ENCODE results near the gene TFCP2L1. TPM values are rescaled to one million over a fixed set of nuclear protein-coding genes. Genes with fewer than 3 reads are reported as not detected.

TFCP2L1 gene
- total and polyA plus RNA-seq, 7 donors, result 0.14 to 1.8 (median 0.53) TPM

DNA sequence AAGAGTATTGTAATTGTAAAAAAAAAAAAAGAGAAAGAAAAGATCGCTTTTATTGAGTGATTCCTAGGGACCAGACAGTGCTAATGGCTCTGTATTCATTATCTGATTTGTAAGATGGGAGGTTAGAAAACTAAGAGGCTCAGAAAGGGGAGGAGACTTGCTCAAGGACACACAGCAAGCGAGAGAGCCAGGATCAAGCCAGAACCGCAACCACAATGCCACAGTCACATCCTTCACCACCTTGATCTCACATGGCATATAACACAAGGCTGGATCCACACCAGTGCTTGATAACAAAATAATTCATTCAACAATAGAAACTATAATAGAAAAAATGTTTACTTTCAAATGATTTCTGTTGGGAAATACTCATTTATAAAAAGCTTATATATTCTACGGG lies 37.5 kb downstream of the TFCP2L1 start:
- Histone ChIP-seq H3K27ac (no peak overlapping the region), H3K27me3 (ENCODE audit: insufficient read depth in 3 of 3, low read length in 2 of 3) (peaks cover 0 to 3% (median 0%) of the 10 kb centered on the region in 3 donors), H3K9me3 (no peaks in the 10 kb centered on the region), H3K36me3 (ENCODE audit: insufficient read depth in 1 of 2, low read depth in 1 of 2) (no peaks in the 10 kb centered on the region), H3K4me3 (no peak overlapping the region), H3K4me1 (no peaks in the 10 kb centered on the region)
- DNase-seq, result no peak
- intact Hi-C loops (cut with DNase I), result no loop called here
- 89 to 94% (median 90%) methylated on average over 4 of the region's 4 CpGs for whole genome bisulfite sequencing, 3 donors
- no peak for TF ChIP-seq CTCF (IDR thresholded peaks at IDR 0.05)
- no peak for ATAC-seq

GRCh38 chr2:121246704-121247255 lies 38.2 kb downstream of the TFCP2L1 start:
- no peak for ATAC-seq
- no peaks in the 10 kb centered on the region for H3K9me3 ChIP-seq
- TF ChIP-seq CTCF (IDR thresholded peaks at IDR 0.05), result no peak
- no peak overlapping the region for H3K27ac ChIP-seq
- no peaks in the 10 kb centered on the region for H3K36me3 ChIP-seq (ENCODE audit: insufficient read depth in 1 of 2, low read depth in 1 of 2)
- no peaks in the 10 kb centered on the region for H3K4me1 ChIP-seq
- no peak for DNase-seq
- intact Hi-C loops (cut with DNase I), result no loop called here
- WGBS, 3 donors, result 86 to 90% (median 88%) methylated on average over 15 of the region's 15 CpGs
- peaks cover 0 to 3% (median 0%) of the 10 kb centered on the region in 3 donors for H3K27me3 ChIP-seq (ENCODE audit: insufficient read depth in 3 of 3, low read length in 2 of 3)
- H3K4me3 ChIP-seq, result no peak overlapping the region

DNA sequence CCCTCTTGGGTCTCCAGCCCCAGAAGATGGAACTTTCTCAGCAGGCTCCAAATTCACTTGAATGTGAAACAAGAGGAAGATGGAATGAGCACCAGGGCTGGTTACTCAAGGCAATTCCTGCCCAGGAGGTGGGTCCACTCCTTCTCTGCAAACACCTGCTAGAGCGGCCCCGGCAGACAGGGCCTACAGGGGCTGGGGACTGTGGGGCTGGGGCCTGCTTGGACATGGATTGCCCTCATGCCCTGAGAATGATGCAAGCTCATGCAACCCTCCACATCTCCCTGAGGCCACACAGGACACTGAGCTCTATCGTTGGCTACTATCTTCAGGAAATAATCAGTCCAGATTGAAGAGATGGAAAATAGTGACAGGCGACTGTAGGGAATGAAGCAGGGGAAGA lies 39.1 kb downstream of the TFCP2L1 start:
- no peak overlapping the region for H3K4me3 ChIP-seq
- H3K36me3 ChIP-seq (ENCODE audit: insufficient read depth in 1 of 2, low read depth in 1 of 2), result no peaks in the 10 kb centered on the region
- H3K9me3 ChIP-seq, result no peaks in the 10 kb centered on the region
- ATAC-seq (no peak), DNase-seq (no peak)
- H3K27ac ChIP-seq, result no peak overlapping the region
- H3K27me3 ChIP-seq (ENCODE audit: insufficient read depth in 3 of 3, low read length in 2 of 3), result peaks cover 0 to 3% (median 0%) of the 10 kb centered on the region in 3 donors
- intact Hi-C loops (cut with DNase I), result no loop called here
- 88 to 91% (median 90%) methylated on average over 4 of the region's 4 CpGs for WGBS, 3 donors
- H3K4me1 ChIP-seq, result no peaks in the 10 kb centered on the region
- no peak for TF ChIP-seq CTCF (IDR thresholded peaks at IDR 0.05)

DNA sequence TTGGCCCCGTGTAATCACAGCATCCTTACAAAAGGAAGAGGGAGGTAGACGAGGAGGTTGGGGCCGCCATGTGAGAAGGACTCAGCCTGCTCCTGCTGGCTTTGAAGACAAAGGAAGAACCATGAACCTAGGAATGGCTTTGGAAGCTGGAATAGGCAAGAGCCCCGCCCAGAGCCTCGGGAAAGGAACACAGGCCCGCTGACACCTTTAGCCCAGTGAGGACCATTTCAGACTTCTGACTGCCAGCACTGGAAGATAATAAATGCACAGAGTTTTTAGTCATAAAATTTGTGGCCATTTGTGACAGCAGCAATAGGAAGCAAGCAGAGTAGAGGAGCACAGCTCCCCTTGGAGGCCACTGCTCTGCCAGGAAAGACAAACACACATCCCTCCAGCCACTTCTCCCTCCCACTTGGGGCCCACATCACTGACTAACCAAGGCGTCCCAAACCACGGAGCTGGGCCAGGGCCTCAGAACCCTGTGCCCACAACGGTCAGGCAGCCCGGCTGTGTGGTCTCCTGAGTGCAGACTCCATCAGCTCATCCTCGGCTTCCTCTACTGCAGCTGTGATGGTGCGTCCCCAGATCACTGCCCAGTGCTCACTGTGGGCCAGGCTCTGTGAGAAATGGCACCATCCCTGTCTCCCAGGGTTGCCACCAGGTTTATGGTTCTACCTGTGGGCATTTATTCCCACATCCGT lies 39.7 kb downstream of the TFCP2L1 start:
- H3K9me3 ChIP-seq, result no peaks in the 10 kb centered on the region
- no peaks in the 10 kb centered on the region for H3K36me3 ChIP-seq (ENCODE audit: insufficient read depth in 1 of 2, low read depth in 1 of 2)
- intact Hi-C loops (cut with DNase I), result no loop called here
- 84 to 89% (median 84%) methylated on average over 13 of the region's 13 CpGs for WGBS, 3 donors
- DNase-seq (no peak), ATAC-seq (no peak)
- no peak overlapping the region for H3K27ac ChIP-seq
- H3K4me3 ChIP-seq, result no peak overlapping the region
- H3K27me3 ChIP-seq (ENCODE audit: insufficient read depth in 3 of 3, low read length in 2 of 3), result peaks cover 0 to 3% (median 0%) of the 10 kb centered on the region in 3 donors
- no peaks in the 10 kb centered on the region for H3K4me1 ChIP-seq
- no peak for TF ChIP-seq CTCF (IDR thresholded peaks at IDR 0.05)

All from psoas muscle (tissue), 8 donors.